ENCODE data around the gene LDB2.

The LDB2 gene

GRCh38 chr4:16608123-16608522 is 290.3 kb downstream of the LDB2 start:
- TF ChIP-seq CTCF (conservative IDR thresholded peaks at IDR 0.05; ENCODE audit: low read length) (no peak), EZH2phosphoT487 (IDR thresholded peaks at IDR 0.05; ENCODE audit: borderline replicate concordance) (no peak)
- Histone ChIP-seq H3K4me3 (ENCODE audit: low read length, poor library complexity, severe bottlenecking) (no peak overlapping the region), H3K9ac (ENCODE audit: low read depth, low read length, poor library complexity, severe bottlenecking) (no peak overlapping the region), H2AFZ (ENCODE audit: low read length) (no peak overlapping the region), H3K36me3 (ENCODE audit: insufficient read depth, low read length) (no peaks in the 10 kb centered on the region), H4K20me1 (ENCODE audit: insufficient read depth, low read length, poor library complexity, severe bottlenecking) (no peaks in the 10 kb centered on the region), H3K4me2 (ENCODE audit: low read depth, low read length, poor library complexity, severe bottlenecking) (no peak overlapping the region), H3K4me1 (ENCODE audit: insufficient read depth, low read length, poor library complexity, severe bottlenecking) (no peaks in the 10 kb centered on the region), H3K9me3 (ENCODE audit: insufficient read depth, low read depth, low read length) (no peaks in the 10 kb centered on the region), H3K27me3 (ENCODE audit: insufficient read depth, low read length, poor library complexity, severe bottlenecking) (no peaks in the 10 kb centered on the region), H3K79me2 (ENCODE audit: insufficient read depth, low read length) (no peaks in the 10 kb centered on the region), H3F3A (ENCODE audit: low read depth) (no peaks in the 10 kb centered on the region), H3K9me2 (replicated peaks; ENCODE audit: low read depth, low read length) (no peaks in the 10 kb centered on the region)

- Histone ChIP-seq H3K27me3 (ENCODE audit: insufficient read depth, low read length, poor library complexity, severe bottlenecking) (no peaks in the 10 kb centered on the region), H3K4me2 (ENCODE audit: low read depth, low read length, poor library complexity, severe bottlenecking) (no peak overlapping the region), H3K79me2 (ENCODE audit: insufficient read depth, low read length) (no peaks in the 10 kb centered on the region), H2AFZ (ENCODE audit: low read length) (no peak overlapping the region), H3K9ac (ENCODE audit: low read depth, low read length, poor library complexity, severe bottlenecking) (no peak overlapping the region), H3K4me3 (ENCODE audit: low read length, poor library complexity, severe bottlenecking) (no peak overlapping the region), H3K4me1 (ENCODE audit: insufficient read depth, low read length, poor library complexity, severe bottlenecking) (no peaks in the 10 kb centered on the region), H3F3A (ENCODE audit: low read depth) (no peaks in the 10 kb centered on the region), H3K9me3 (ENCODE audit: insufficient read depth, low read depth, low read length) (no peaks in the 10 kb centered on the region), H4K20me1 (ENCODE audit: insufficient read depth, low read length, poor library complexity, severe bottlenecking) (no peaks in the 10 kb centered on the region), H3K9me2 (replicated peaks; ENCODE audit: low read depth, low read length) (no peaks in the 10 kb centered on the region), H3K36me3 (ENCODE audit: insufficient read depth, low read length) (no peaks in the 10 kb centered on the region)
- TF ChIP-seq EZH2phosphoT487 (IDR thresholded peaks at IDR 0.05; ENCODE audit: borderline replicate concordance): no peak
- TF ChIP-seq CTCF (conservative IDR thresholded peaks at IDR 0.05; ENCODE audit: low read length): no peak
Observed at GRCh38 chr4:16607241-16608066, 291.0 kb downstream of the LDB2 start.

GRCh38 chr4:16606691-16607090 is 291.8 kb downstream of the LDB2 start:
- no peaks in the 10 kb centered on the region for H3F3A ChIP-seq (ENCODE audit: low read depth)
- H3K9me2 ChIP-seq (replicated peaks; ENCODE audit: low read depth, low read length): no peaks in the 10 kb centered on the region
- no peak overlapping the region for H2AFZ ChIP-seq (ENCODE audit: low read length)
- TF ChIP-seq EZH2phosphoT487 (IDR thresholded peaks at IDR 0.05; ENCODE audit: borderline replicate concordance): no peak
- TF ChIP-seq CTCF (conservative IDR thresholded peaks at IDR 0.05; ENCODE audit: low read length): no peak
- no peaks in the 10 kb centered on the region for H4K20me1 ChIP-seq (ENCODE audit: insufficient read depth, low read length, poor library complexity, severe bottlenecking)
- H3K9me3 ChIP-seq (ENCODE audit: insufficient read depth, low read depth, low read length): no peaks in the 10 kb centered on the region
- H3K4me3 ChIP-seq (ENCODE audit: low read length, poor library complexity, severe bottlenecking): no peak overlapping the region
- H3K4me1 ChIP-seq (ENCODE audit: insufficient read depth, low read length, poor library complexity, severe bottlenecking): no peaks in the 10 kb centered on the region
- no peak overlapping the region for H3K4me2 ChIP-seq (ENCODE audit: low read depth, low read length, poor library complexity, severe bottlenecking)
- no peaks in the 10 kb centered on the region for H3K36me3 ChIP-seq (ENCODE audit: insufficient read depth, low read length)
- no peaks in the 10 kb centered on the region for H3K27me3 ChIP-seq (ENCODE audit: insufficient read depth, low read length, poor library complexity, severe bottlenecking)
- H3K79me2 ChIP-seq (ENCODE audit: insufficient read depth, low read length): no peaks in the 10 kb centered on the region
- no peak overlapping the region for H3K9ac ChIP-seq (ENCODE audit: low read depth, low read length, poor library complexity, severe bottlenecking)

Data from Loucy (cell line).